ENCODE results near the gene MED27.

MED27 gene

DNA sequence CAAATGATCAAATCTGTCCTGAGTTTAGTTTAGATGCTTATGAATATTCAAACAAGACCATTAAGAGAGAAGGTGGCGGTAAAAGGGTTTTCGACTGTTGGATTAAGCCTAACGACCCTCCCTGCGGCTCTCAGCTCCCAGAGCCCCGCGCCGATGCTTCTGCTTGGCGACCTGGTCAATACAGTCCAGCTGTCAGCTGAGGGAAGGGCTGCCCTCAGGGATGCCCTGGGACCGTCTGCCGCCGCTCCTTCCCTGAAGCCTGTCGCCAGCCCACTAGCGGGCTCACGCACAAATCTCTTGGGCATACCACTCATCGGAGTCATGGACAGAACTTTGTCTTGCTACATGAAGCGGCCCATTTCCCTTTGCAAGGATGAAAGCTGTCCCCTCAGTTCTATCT, 203.2 kb downstream of the MED27 start:
- DNase-seq (ENCODE audit: low spot score), result no peak

DNA sequence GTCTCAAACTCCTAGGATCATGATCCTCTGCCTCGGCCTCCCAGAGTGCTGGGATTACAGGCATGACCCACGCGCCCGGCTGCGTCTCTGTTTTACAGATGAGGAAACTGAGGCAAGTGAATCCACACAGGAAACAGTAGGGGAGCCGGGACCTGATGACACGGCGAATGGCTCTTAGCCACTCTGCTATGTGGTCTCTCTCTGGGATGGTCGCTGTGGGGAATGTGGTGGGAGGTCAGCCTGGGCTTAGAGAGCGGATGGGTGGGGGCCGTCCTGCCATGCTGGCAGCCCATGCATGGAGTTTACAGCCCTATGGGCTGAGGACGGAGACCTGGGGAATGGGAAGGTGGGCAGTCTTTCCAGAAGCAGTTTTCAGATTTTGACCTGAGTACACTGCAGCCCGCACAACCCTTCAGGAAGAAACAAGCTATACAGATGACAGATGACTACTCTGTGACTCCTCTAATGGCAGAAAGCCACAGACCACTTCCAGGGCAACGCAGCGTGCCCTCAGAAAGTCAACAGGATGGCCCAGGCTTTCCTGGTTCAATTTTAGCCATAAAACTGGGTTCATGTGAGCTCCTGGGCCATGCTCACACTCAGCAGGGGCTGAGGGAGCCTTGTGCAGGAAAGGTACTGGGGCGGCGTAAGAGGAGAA, 203.7 kb downstream of the MED27 start:
- no peak for DNase-seq (ENCODE audit: low spot score)

DNA sequence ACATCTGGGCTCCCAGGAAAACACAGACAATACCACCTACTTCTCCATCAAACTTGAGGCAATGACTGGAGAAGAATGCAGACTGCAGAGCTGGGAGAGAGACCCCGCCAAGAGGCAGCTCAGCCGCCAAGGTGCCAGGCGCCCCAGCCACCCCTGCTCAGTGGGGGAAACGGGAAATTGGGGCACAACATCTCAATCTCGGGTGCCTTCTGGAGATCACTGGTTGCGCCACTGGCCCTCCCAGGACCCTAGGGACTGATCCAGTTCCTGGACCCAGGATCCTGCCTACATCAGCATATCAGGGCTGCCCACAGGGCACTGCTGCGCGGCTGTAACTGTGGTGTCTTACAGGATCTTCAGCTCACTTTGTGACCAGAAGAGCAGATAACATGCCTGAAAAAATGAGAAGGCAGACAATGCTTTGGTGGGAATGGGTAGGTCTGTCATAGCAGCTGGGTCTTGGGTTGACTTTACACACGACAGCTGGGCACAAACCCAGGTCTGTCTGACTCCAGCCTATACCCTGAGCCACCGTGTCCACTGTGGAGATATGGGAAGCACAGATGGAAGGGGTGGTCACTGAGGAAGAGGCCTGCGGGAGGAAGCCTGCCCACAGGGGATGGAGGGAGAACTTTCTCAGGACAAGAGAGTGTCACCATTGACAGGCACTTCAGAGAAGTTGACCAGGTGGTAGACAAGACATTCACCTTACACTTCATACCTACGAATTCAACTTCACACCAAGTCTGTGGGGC, 204.6 kb downstream of the MED27 start:
- no peak for DNase-seq (ENCODE audit: low spot score)

DNA sequence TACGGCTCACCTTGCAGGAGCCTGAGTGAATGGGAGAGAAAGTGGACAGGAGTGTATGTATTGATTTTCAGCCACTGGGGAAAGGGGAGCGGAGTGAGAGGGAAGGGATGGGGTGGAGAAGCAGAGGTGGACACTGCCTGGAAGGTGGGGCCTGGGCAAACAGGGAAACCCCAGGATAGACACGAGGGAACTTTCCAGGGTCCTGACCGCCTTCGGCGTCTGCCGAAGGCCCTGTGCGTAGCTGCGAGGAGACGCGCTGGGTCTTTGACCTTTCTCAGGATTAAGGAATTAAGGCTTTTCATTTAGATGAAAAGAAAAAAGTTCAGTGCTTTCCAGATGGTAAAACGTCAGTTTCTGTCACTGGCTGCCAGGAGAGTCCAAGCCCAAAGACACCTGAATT, 205.2 kb downstream of the MED27 start:
- DNase-seq (ENCODE audit: low spot score), result no peak

DNA sequence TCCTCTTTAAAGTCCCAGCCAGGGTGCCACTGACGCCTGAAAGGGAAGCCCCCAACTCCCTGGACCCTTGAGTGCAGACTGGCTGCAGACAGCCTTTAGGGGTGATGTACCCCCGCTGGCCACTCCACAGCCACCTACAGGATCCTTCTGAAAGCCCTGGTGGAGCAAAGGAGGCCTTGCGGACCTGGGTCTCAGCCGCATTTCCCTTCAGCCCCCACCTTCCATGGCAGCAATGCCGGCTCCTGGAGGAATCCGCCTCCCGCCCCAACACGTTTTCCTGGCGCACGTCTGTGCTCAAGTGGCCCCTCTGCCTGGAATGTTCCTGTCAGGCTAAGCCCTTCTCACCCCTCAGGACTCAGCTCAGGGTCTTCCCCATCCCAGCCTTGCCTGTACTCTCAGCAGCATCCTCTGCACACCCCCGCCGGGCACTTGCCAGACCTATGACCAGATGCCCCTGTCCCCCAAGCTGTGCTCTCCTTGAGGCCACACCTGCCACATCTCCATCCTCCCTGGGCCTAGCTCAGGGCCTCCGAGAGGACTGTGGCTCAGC, 205.7 kb downstream of the MED27 start:
- DNase-seq (ENCODE audit: low spot score), result no peak

- DNase-seq (ENCODE audit: low spot score), result no peak
Observed at GRCh38 chr9:131873335-131873734, 206.3 kb downstream of the MED27 start.

- no peak for DNase-seq (ENCODE audit: low spot score)
Observed at GRCh38 chr9:131872702-131873101, 207.0 kb downstream of the MED27 start.

DNA sequence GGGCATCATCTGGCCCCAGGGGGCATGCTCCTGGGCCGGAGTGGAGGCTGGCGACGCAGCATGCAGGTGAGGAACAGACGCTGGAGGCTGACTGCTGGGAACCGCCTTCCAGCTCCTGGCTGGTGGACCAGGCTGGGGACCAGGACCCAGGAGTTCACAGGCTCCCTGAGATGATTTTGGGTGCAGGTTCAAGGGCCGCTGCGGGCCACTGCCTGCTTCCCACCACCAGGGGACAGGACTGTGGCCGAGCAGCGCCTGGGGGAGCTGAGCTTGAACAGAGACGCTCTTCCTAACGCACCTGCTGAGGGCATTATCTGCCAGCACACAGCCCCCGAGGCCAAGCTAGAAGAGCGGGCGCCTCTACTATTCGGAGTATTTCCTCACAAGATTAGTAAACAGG, 207.7 kb downstream of the MED27 start:
- DNase-seq (ENCODE audit: low spot score), result no peak

GRCh38 chr9:131870156-131870555, 209.5 kb downstream of the MED27 start:
- no peak for DNase-seq (ENCODE audit: low spot score)

- DNase-seq (ENCODE audit: low spot score), result no peak
Observed at GRCh38 chr9:131869348-131869747, 210.3 kb downstream of the MED27 start.

DNA sequence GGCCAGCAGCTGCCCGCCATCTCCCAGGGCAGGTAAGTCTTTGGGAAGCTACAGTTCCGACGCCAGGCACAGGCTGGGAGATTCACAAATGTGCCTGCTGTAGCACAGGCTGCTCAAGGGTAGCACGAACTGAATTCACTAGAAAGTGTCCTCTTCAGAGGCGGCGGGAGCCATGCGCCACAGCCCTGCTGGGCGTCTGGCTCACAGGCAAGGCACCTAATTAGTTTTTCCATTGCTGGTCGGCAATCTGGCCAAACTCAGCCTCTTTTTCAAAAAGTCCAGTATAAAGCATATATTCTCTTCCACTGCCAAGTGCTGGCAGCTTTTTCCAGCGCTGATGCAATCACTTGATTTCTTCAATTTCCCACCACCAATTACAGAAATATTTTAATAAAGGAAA, 210.9 kb downstream of the MED27 start:
- DNase-seq (ENCODE audit: low spot score), result no peak

GRCh38 chr9:131867611-131868192, 212.0 kb downstream of the MED27 start:
- DNase-seq (ENCODE audit: low spot score), result no peak

GRCh38 chr9:131865446-131866195, 214.0 kb downstream of the MED27 start:
- no peak for DNase-seq (ENCODE audit: low spot score)

- DNase-seq (ENCODE audit: low spot score), result no peak
Observed at GRCh38 chr9:131864531-131864930, 215.1 kb downstream of the MED27 start.

DNA sequence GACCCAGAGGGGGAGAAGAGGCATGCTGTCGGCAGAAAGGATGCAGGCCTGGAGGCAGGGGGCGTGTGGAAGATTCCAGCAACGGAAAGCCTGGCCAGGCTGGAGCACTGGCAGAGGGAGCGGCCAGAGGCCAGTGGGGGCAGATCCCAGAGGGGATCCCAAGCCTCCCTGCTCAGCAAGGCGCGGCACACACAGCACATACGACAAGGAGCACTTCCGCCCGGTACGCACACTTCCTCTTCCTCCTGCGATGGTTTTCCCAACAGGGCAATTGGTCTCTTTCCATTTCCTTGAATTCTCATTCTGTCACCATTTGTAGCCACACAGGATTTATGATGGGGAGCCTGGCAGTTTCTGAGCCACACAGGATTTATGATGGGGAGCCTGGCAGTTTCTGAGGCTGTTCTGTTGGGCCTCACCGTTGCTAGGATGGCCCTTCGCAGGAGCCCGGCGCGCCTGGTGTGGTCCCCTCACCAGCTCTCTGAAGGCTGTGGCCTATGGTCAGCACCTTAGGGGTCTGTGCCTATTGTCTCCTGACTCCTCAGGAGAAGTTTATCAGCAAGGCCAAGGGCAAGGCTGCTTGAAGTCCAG, 216.3 kb downstream of the MED27 start:
- no peak for DNase-seq (ENCODE audit: low spot score)

DNA sequence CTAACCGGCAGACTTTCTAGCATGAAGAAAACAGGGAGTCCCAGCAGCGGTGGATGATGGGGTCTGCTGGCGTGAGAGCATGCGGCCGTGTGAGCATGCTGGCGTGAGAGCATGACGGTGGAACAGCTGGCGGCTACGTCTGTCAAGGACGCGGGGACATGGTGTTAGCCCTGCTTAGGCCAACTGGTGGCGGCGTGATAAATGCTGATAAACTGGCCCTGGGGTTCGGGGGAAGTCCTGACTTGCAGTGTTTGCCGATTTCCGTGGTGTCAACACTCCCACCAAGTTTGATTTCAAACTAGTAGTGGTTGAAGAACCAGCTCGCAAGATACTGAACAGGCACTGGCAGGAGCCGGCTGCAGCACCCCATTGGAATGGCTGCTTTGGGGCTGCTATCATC, 217.4 kb downstream of the MED27 start:
- no peak for DNase-seq (ENCODE audit: low spot score)

DNA sequence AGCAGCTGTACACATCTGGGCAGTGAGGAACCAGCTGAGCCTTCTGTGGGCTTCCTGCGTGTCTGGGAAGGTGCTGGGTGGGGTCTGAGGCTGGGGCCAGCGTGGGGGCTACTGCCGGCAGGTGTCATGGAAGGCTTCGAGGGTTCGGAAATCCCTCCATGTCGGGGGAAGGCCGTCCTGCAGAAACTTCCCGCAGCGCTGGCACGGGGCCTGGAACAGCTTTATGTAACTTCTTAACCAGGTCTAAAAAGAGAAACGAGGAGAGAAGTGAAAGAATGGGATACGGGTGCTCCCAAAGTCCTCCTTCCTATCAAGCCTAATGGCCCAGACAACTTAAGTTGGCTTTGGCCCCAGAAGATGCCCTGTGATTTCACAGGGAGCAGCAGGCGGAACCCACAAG, 219.2 kb downstream of the MED27 start:
- no peak for DNase-seq (ENCODE audit: low spot score)

GRCh38 chr9:131858147-131858546, 221.5 kb downstream of the MED27 start:
- DNase-seq (ENCODE audit: low spot score), result no peak

DNA sequence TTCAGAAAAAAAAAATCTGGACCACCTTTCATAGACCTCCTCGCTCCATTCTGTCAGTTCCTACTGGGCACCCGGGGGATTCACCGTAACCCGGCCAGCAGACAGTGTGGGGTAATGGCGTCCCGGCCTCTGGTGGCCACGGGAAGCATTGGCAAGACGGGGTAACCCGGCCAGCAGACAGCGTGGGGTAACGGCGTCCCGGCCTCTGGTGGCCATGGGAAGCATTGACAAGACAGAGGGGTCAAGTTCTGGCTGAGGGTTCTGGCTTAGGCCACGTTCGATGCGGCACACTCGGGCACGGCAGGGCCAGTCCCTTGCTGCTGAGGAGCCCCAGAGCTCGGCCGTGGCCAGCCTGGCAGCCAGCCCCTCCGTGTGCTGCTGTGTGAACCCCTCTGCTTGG, 223.6 kb downstream of the MED27 start:
- no peak for DNase-seq (ENCODE audit: low spot score)

DNA sequence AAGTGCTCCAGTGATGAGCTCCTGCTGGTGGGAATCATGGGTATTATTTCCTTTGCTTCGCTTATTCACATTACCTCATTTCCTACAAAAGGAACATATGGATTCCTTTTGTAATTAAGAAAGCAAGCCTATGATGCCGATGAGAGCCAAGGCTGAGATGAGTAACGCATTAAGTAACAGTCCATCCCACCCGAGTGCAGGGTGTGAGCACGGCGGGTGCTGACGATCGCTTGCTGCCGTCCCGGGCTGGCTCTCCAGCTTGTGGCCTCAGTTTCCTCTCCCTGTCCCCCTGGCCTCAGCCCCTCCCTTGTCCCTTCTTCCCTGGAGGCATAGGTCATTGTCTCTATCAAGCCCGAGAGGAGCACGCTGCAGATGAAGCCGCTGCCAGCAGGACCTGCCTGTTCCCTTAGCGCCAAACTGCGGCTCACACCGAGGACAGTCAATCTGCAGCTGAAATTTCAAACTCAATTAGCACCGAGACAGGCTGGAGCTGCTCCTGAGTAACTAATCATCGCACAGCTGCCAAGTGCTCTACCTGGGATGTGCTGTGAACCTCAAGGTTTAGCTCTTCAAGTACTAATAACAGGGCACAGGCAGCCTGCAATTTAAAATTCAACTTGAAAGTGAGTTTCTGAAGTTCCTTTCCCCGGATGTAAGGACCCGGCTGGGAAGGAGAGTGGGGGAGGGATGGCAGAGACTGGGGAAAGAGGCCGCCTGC, 224.6 kb downstream of the MED27 start:
- DNase-seq (ENCODE audit: low spot score), result no peak

- no peak for DNase-seq (ENCODE audit: low spot score)
Observed at GRCh38 chr9:131854334-131854733, 225.3 kb downstream of the MED27 start.

Measured in hematopoietic multipotent progenitor cell treated with erythropoietin and hydrocortisone succinate and interleukin-3 and kit ligand, for 15 days (in vitro differentiated cells).